ENCODE measurements around the gene ERG28.

Gene ERG28

GRCh38 chr14:75649773-75650172 lies 10.9 kb downstream of the ERG28 start:
- no peak for TF ChIP-seq CTCF (conservative IDR thresholded peaks at IDR 0.05; ENCODE audit: low read depth, low read length)

GRCh38 chr14:75649337-75649736 lies 11.3 kb downstream of the ERG28 start:
- no peak for DNase-seq (ENCODE audit: low read depth)
- TF ChIP-seq CTCF (conservative IDR thresholded peaks at IDR 0.05; ENCODE audit: low read depth, low read length): no peak
- no peak overlapping the region for H3K4me3 ChIP-seq (ENCODE audit: low read depth, low read length)

More at GRCh38 chr14:75649773-75650172, 10.9 kb downstream of the ERG28 start:
- H3K4me3 ChIP-seq (ENCODE audit: low read depth, low read length): no peak overlapping the region
- no peak for DNase-seq (ENCODE audit: low read depth)

GRCh38 chr14:75648066-75648838 lies 12.4 kb downstream of the ERG28 start:
- peak; percentile 99 for DNase-seq (ENCODE audit: low read depth)
- no peak overlapping the region for H3K4me3 ChIP-seq (ENCODE audit: low read depth, low read length)
- TF ChIP-seq CTCF (conservative IDR thresholded peaks at IDR 0.05; ENCODE audit: low read depth, low read length): no peak

GRCh38 chr14:75647640-75648039 lies 13.0 kb downstream of the ERG28 start:
- peak; percentile 76 for DNase-seq (ENCODE audit: low read depth)
- TF ChIP-seq CTCF (conservative IDR thresholded peaks at IDR 0.05; ENCODE audit: low read depth, low read length): no peak

GRCh38 chr14:75646762-75647161 lies 13.9 kb downstream of the ERG28 start:
- no peak for TF ChIP-seq CTCF (conservative IDR thresholded peaks at IDR 0.05; ENCODE audit: low read depth, low read length)
- H3K4me3 ChIP-seq (ENCODE audit: low read depth, low read length): no peak overlapping the region
- no peak for DNase-seq (ENCODE audit: low read depth)

More at GRCh38 chr14:75647640-75648039, 13.0 kb downstream of the ERG28 start:
- no peak overlapping the region for H3K4me3 ChIP-seq (ENCODE audit: low read depth, low read length)

- no peak overlapping the region for H3K4me3 ChIP-seq (ENCODE audit: low read depth, low read length)
- TF ChIP-seq CTCF (conservative IDR thresholded peaks at IDR 0.05; ENCODE audit: low read depth, low read length): no peak
- no peak for DNase-seq (ENCODE audit: low read depth)
Observed at GRCh38 chr14:75645056-75645455, 15.6 kb downstream of the ERG28 start.

- H3K4me3 ChIP-seq (ENCODE audit: low read depth, low read length): no peak overlapping the region
- TF ChIP-seq CTCF (conservative IDR thresholded peaks at IDR 0.05; ENCODE audit: low read depth, low read length): no peak
Observed at GRCh38 chr14:75643985-75644384, 16.7 kb downstream of the ERG28 start.

More at GRCh38 chr14:75643985-75644384, 16.7 kb downstream of the ERG28 start:
- no peak for DNase-seq (ENCODE audit: low read depth)
